Astrocyte of the hippocampus (primary cell): ENCODE measurements around the gene TBCA.

ENCODE experiments used
- DNase-seq: peaks from one replicate; pipeline ENCODE4 v3.0.0; 2011; ENCODE audit warnings: low read depth, low spot score

TBCA gene

GRCh38 chr5:77775790-77776553 is at the start of gene TBCA:
TBCA (minus strand) TSS chr5:77776339; CDS start chr5:77776257, 82 bp downstream.
- DNase-seq = peak; percentile 97

- DNase-seq = no peak
These were observed 48.8 kb upstream of the TBCA start for GRCh38 chr5:77824981-77825380.

GRCh38 chr5:77816686-77817085 is 40.5 kb upstream of the TBCA start:
- no peak for DNase-seq

- no peak for DNase-seq
These were observed 36.9 kb upstream of the TBCA start for GRCh38 chr5:77812926-77813589.

GRCh38 chr5:77806213-77806843 is 30.2 kb upstream of the TBCA start:
- DNase-seq = no peak

GRCh38 chr5:77798456-77798855 is 22.3 kb upstream of the TBCA start:
- no peak for DNase-seq

- DNase-seq = no peak
These were observed 21.0 kb upstream of the TBCA start for GRCh38 chr5:77797136-77797535.

GRCh38 chr5:77795846-77796245 is 19.7 kb upstream of the TBCA start:
- DNase-seq = no peak

- DNase-seq = no peak
These were observed 19.1 kb upstream of the TBCA start for GRCh38 chr5:77795268-77795667.

GRCh38 chr5:77791926-77792325 is 15.8 kb upstream of the TBCA start:
- DNase-seq = no peak

GRCh38 chr5:77791356-77791755 is 15.2 kb upstream of the TBCA start:
- no peak for DNase-seq

- DNase-seq = no peak
These were observed 9.1 kb upstream of the TBCA start for GRCh38 chr5:77785229-77785628.

GRCh38 chr5:77784735-77785134 is 8.6 kb upstream of the TBCA start:
- no peak for DNase-seq

GRCh38 chr5:77781076-77781475 is 4.9 kb upstream of the TBCA start:
- DNase-seq = no peak

GRCh38 chr5:77778881-77779438 is 2.8 kb upstream of the TBCA start:
- no peak for DNase-seq

GRCh38 chr5:77778398-77778797 is 2.3 kb upstream of the TBCA start:
- no peak for DNase-seq

GRCh38 chr5:77777911-77778310 is 1.8 kb upstream of the TBCA start:
- no peak for DNase-seq

GRCh38 chr5:77777281-77777892 is 1.2 kb upstream of the TBCA start:
- no peak for DNase-seq

- DNase-seq = no peak
These were observed 541 bp upstream of the TBCA start for GRCh38 chr5:77776554-77777206.

GRCh38 chr5:77774981-77775789 is 954 bp downstream of the TBCA start:
- peak; percentile 17 for DNase-seq
